HepG2 (cell line): ENCODE measurements around the gene GRPEL2. TPM values are rescaled to one million over a fixed set of nuclear protein-coding genes. Genes with fewer than 3 reads are reported as not detected.

Source experiments
- ESRRA ChIP-seq: sonication (generic); formaldehyde crosslinking; IDR thresholded peaks from 2 replicates; pipeline ENCODE4 v1.5.1; 2020; ENCODE audit warnings: mild to moderate bottlenecking, low read depth, missing genetic modification reagents
- HOXD1 ChIP-seq: sonication (generic); formaldehyde crosslinking; IDR thresholded peaks from 2 replicates; pipeline ENCODE4 v1.5.0; 2020; ENCODE audit warnings: missing genetic modification reagents
- IRF1 ChIP-seq: sonication (generic); formaldehyde crosslinking; IDR thresholded peaks from 2 replicates; pipeline ENCODE4 v1.4.0; 2020; ENCODE audit warnings: low read depth, mild to moderate bottlenecking, missing genetic modification reagents
- KAT8 ChIP-seq: IDR thresholded peaks from 2 replicates; pipeline ENCODE4 v1.6.1; 2016; ENCODE audit warnings: missing genetic modification reagents, missing compliant biosample characterization
- KDM2A ChIP-seq: sonication (generic); formaldehyde crosslinking; IDR thresholded peaks from 2 replicates; pipeline ENCODE4 v1.4.0; 2020; ENCODE audit warnings: low read depth, missing genetic modification reagents, borderline replicate concordance
- KLF12 ChIP-seq: sonication (generic); formaldehyde crosslinking; IDR thresholded peaks from 2 replicates; pipeline ENCODE4 v1.4.0; 2020; ENCODE audit warnings: missing genetic modification reagents, borderline replicate concordance
- MAF1 ChIP-seq: sonication (generic); formaldehyde crosslinking; IDR thresholded peaks from 2 replicates; pipeline ENCODE4 v1.5.0; 2020; ENCODE audit warnings: missing genetic modification reagents, borderline replicate concordance
- MIXL1 ChIP-seq: IDR thresholded peaks from 2 replicates; pipeline ENCODE4 v1.6.1; 2016
- NFE2L2 ChIP-seq: fragments of 150-350 bp; IDR thresholded peaks from 2 replicates; pipeline ENCODE4 v1.6.1; 2014; ENCODE audit warnings: low read length
- NFRKB ChIP-seq: fragments of 450-650 bp; IDR thresholded peaks from 2 replicates; pipeline ENCODE4 v1.6.1; 2017
- NRL ChIP-seq: sonication (generic); formaldehyde crosslinking; IDR thresholded peaks from 2 replicates; pipeline ENCODE4 v1.5.0; 2020; ENCODE audit warnings: missing genetic modification reagents, mild to moderate bottlenecking, moderate library complexity, borderline replicate concordance
- PBX2 ChIP-seq: IDR thresholded peaks from 2 replicates; pipeline ENCODE4 v1.6.1; 2016; ENCODE audit warnings: control low read depth
- RAD21 ChIP-seq: fragments of 450-650 bp; formaldehyde crosslinking; IDR thresholded peaks from 2 replicates; pipeline ENCODE4 v1.5.0; 2020; ENCODE audit warnings: mild to moderate bottlenecking
- RFX3 ChIP-seq: IDR thresholded peaks from 2 replicates; pipeline ENCODE4 v1.6.1; 2016; ENCODE audit warnings: missing biosample characterization, missing genetic modification reagents
- RXRB ChIP-seq: IDR thresholded peaks from 2 replicates; pipeline ENCODE4 v1.6.1; 2016; ENCODE audit warnings: borderline replicate concordance, missing genetic modification reagents, missing compliant biosample characterization
- SAFB2 ChIP-seq: sonication (generic); formaldehyde crosslinking; IDR thresholded peaks from 2 replicates; pipeline ENCODE4 v1.5.1; 2020; ENCODE audit warnings: missing genetic modification reagents, low read depth, mild to moderate bottlenecking, borderline replicate concordance
- SETDB1 ChIP-seq: sonication (generic); formaldehyde crosslinking; IDR thresholded peaks from 2 replicates; pipeline ENCODE4 v1.5.1; 2020; ENCODE audit warnings: missing genetic modification reagents, mild to moderate bottlenecking, borderline replicate concordance
- SP140L ChIP-seq: sonication (generic); formaldehyde crosslinking; IDR thresholded peaks from 2 replicates; pipeline ENCODE4 v1.4.0; 2020; ENCODE audit warnings: missing genetic modification reagents, borderline replicate concordance
- SP5 ChIP-seq: IDR thresholded peaks from 2 replicates; pipeline ENCODE4 v1.6.1; 2016; ENCODE audit warnings: low read depth, borderline replicate concordance
- SYNCRIP ChIP-seq: fragments of 200-400 bp; formaldehyde crosslinking; IDR thresholded peaks from 2 replicates; pipeline ENCODE4 v1.6.1; 2018; ENCODE audit warnings: mild to moderate bottlenecking, low read depth, low read length; ENCODE audit not compliant: insufficient read depth
- TRIM22 ChIP-seq: fragments of 450-650 bp; IDR thresholded peaks from 2 replicates; pipeline ENCODE4 v1.6.1; 2017
- U2AF1 ChIP-seq: fragments of 200-400 bp; formaldehyde crosslinking; optimal IDR thresholded peaks from 2 replicates; pipeline ENCODE3; 2017; ENCODE audit warnings: mild to moderate bottlenecking, low read depth, low read length
- UBTF ChIP-seq: sonication (generic); formaldehyde crosslinking; IDR thresholded peaks from 2 replicates; pipeline ENCODE4 v1.4.0; 2020; ENCODE audit warnings: mild to moderate bottlenecking, missing genetic modification reagents
- ZNF160 ChIP-seq: sonication (generic); formaldehyde crosslinking; IDR thresholded peaks from 2 replicates; pipeline ENCODE4 v1.8.0; 2022; ENCODE audit warnings: mild to moderate bottlenecking, inconsistent platforms, missing genetic modification reagents
- ZNF431 ChIP-seq: sonication (generic); formaldehyde crosslinking; IDR thresholded peaks from 2 replicates; pipeline ENCODE4 v1.9.0; 2022; ENCODE audit warnings: missing genetic modification reagents, low read depth, mild to moderate bottlenecking, borderline replicate concordance
- ZNF589 ChIP-seq: sonication (generic); formaldehyde crosslinking; conservative IDR thresholded peaks from 2 replicates; pipeline ENCODE4 v1.8.0; 2022; ENCODE audit warnings: mild to moderate bottlenecking, moderate library complexity, missing genetic modification reagents
- ZNF605 ChIP-seq: sonication (generic); formaldehyde crosslinking; IDR thresholded peaks from 2 replicates; pipeline ENCODE4 v1.8.0; 2022; ENCODE audit warnings: mild to moderate bottlenecking, missing genetic modification reagents
- polyA plus RNA-seq, 8 experiments: library from polyadenylated mRNA; depleted of rRNA in 3 of 8; stranded (reverse) in 7 of 8; unstranded in 1 of 8; fragments of >200 nt; fragmentation: Illumina TruSeq in 4 of 8; extraction: Trizol in 4 of 8; gene quantifications; 2 replicates each; pipeline versions ENCODE4 v1.2.1 to v1.2.3, GENCODE V29; 2011 to 2016; ENCODE audit warnings: low read depth in 4 of 8, missing spikeins in 1 of 8, mixed read lengths in 1 of 8; ENCODE audit not compliant: insufficient read depth in 1 of 8
- total RNA-seq, 5 experiments: library from RNA; depleted of rRNA; stranded (reverse); fragments of >200 nt; fragmentation: Illumina TruSeq; extraction: Trizol; gene quantifications; 2 replicates each; pipeline ENCODE4 v1.2.3, GENCODE V29; 2016; ENCODE audit warnings: low read depth in 1 of 5

GRPEL2 gene
- total and polyA plus RNA-seq, 2 of the 13 experiments (the other 11 are each of a cell fraction or from before 2014, with no cell fraction given), result 13.1 to 16.6 TPM

- TF ChIP-seq RXRB (CRISPR knock-in tag) (peak; percentile 34; the same call in 1 of the 2 replicates), U2AF1 (no peak), SAFB2 (CRISPR knock-in tag) (no peak), RAD21 (peak; percentile 63), IRF1 (CRISPR knock-in tag) (no peak), ZNF605 (CRISPR knock-in tag) (0 out of 2 replicates have a peak, but pooled peaks have one; percentile 34), KDM2A (CRISPR knock-in tag) (no peak), KAT8 (CRISPR knock-in tag) (0 out of 2 replicates have a peak, but pooled peaks have one; percentile 22), SYNCRIP (no peak), NFRKB (no peak), SP5 (CRISPR knock-in tag) (no peak), MAF1 (no peak), SETDB1 (CRISPR knock-in tag) (no peak), ZNF431 (CRISPR knock-in tag) (no peak), PBX2 (CRISPR knock-in tag) (no peak), UBTF (no peak), NRL (0 out of 2 replicates have a peak, but pooled peaks have one; percentile 29), SP140L (CRISPR knock-in tag) (no peak), RFX3 (CRISPR knock-in tag) (no peak), ZNF589 (no peak), ESRRA (peak; percentile 86), TRIM22 (no peak), NFE2L2 (no peak), MIXL1 (CRISPR knock-in tag) (0 out of 2 replicates have a peak, but pooled peaks have one; percentile 18), ZNF160 (CRISPR knock-in tag) (no peak), HOXD1 (CRISPR knock-in tag) (no peak), KLF12 (CRISPR knock-in tag) (no peak)
Measured at GRCh38 chr5:149317281-149318048, 27.8 kb upstream of the GRPEL2 start (continued).
